ENCODE data around the gene CASP2.
A peak's percentile ranks its signal among the peaks of the same experiment; 100 is the strongest.

Gene CASP2

GRCh38 chr7:143285470-143285778 lies 2.7 kb upstream of the CASP2 start:
- Histone ChIP-seq H3K79me2 (no peaks in the 10 kb centered on the region), H3K4me1 (peaks cover 7% of the 10 kb centered on the region), H3K27ac (peak overlapping the region; percentile 57), H2AFZ (peak overlapping the region; percentile 71), H3K36me3 (ENCODE audit: control insufficient read depth, insufficient read depth, low read length) (no peaks in the 10 kb centered on the region), H3K4me2 (ENCODE audit: low read length) (peak overlapping the region; percentile 83), H3K4me3 (ENCODE audit: low read depth, low read length) (peak overlapping the region; percentile 41), H3K27me3 (ENCODE audit: control insufficient read depth, insufficient read depth, low read length) (no peaks in the 10 kb centered on the region), H3K9me3 (ENCODE audit: control insufficient read depth, low read length) (no peaks in the 10 kb centered on the region), H3K9ac (no peak overlapping the region)
- no peak for TF ChIP-seq CTCF (IDR thresholded peaks at IDR 0.05)

DNA sequence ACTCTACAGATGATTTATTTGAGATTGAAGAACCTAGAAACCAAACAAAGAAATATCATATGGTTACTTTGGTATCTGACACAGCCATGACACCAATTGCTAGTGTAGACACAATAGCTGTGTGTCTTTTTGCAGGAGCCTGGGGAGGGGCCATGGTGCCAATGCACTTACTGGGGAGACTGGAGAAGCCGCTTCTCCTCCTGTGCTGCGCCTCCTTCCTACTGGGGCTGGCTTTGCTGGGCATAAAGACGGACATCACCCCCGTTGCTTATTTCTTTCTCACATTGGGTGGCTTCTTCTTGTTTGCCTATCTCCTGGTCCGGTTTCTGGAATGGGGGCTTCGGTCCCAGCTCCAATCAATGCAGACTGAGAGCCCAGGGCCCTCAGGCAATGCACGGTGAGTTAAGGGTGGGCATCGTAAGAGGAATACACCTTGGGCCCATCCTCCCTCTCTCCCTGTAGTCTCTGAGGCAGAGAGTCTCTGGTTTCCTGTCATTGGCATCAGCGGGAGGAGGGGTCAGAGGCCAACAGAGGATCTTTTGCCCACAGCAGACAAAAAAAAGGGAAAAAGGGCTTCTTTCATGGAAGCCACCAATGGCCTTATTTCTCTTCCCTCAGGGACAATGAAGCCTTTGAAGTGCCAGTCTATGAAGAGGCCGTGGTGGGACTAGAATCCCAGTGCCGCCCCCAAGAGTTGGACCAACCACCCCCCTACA lies 2.2 kb upstream of the CASP2 start:
- Histone ChIP-seq H3K79me2 (no peaks in the 10 kb centered on the region), H3K36me3 (ENCODE audit: control insufficient read depth, insufficient read depth, low read length) (no peaks in the 10 kb centered on the region), H2AFZ (peak overlapping the region; percentile 71), H3K9ac (no peak overlapping the region), H3K27me3 (ENCODE audit: control insufficient read depth, insufficient read depth, low read length) (no peaks in the 10 kb centered on the region), H3K27ac (no peak overlapping the region), H3K9me3 (ENCODE audit: control insufficient read depth, low read length) (no peaks in the 10 kb centered on the region), H3K4me1 (peaks cover 7% of the 10 kb centered on the region), H3K4me2 (ENCODE audit: low read length) (no peak overlapping the region), H3K4me3 (ENCODE audit: low read depth, low read length) (no peak overlapping the region)
- TF ChIP-seq CTCF (IDR thresholded peaks at IDR 0.05): no peak

DNA sequence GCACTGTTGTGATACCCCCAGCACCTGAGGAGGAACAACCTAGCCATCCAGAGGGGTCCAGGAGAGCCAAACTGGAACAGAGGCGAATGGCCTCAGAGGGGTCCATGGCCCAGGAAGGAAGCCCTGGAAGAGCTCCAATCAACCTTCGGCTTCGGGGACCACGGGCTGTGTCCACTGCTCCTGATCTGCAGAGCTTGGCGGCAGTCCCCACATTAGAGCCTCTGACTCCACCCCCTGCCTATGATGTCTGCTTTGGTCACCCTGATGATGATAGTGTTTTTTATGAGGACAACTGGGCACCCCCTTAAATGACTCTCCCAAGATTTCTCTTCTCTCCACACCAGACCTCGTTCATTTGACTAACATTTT lies 1.6 kb upstream of the CASP2 start:
- Histone ChIP-seq H3K4me2 (ENCODE audit: low read length) (no peak overlapping the region), H3K27me3 (ENCODE audit: control insufficient read depth, insufficient read depth, low read length) (no peaks in the 10 kb centered on the region), H3K4me3 (ENCODE audit: low read depth, low read length) (no peak overlapping the region), H3K27ac (no peak overlapping the region), H3K79me2 (no peaks in the 10 kb centered on the region), H3K9me3 (ENCODE audit: control insufficient read depth, low read length) (no peaks in the 10 kb centered on the region), H3K9ac (no peak overlapping the region), H3K36me3 (ENCODE audit: control insufficient read depth, insufficient read depth, low read length) (no peaks in the 10 kb centered on the region), H3K4me1 (peaks cover 7% of the 10 kb centered on the region), H2AFZ (no peak overlapping the region)
- no peak for TF ChIP-seq CTCF (IDR thresholded peaks at IDR 0.05)

DNA sequence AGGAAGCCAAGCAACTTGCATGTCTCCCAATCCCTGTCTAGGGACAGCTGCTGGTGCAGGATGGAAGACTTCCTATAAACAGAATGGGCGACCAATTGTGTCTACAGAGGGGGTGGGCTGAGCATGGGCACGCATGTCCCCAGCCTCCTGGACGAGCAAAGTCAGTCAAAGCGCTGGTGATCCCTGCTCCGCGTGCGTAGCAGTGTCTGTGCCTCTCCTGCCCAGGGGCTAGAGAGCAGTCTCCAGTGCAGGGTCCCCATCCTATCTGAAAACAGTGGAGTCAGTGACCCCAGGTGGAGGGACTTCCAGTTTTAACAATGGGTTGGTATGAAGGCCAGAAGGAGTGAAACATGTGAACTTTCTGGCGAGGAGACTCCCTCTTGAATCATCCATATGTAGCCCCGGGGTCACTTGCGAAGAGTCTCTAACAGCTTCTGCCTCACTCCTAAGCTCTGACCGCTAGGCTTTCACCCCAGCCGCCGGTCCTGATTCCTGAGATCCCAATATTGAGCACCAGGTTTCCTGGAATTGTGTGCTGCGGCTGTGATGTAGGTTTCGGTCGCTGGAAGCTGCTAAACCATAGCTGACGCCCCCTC lies 714 bp upstream of the CASP2 start:
- no peak for TF ChIP-seq CTCF (IDR thresholded peaks at IDR 0.05)
- peak overlapping the region; percentile 83 for H3K4me2 ChIP-seq (ENCODE audit: low read length)
- no peaks in the 10 kb centered on the region for H3K9me3 ChIP-seq (ENCODE audit: control insufficient read depth, low read length)
- peak overlapping the region; percentile 63 for H3K27ac ChIP-seq
- H3K4me3 ChIP-seq (ENCODE audit: low read depth, low read length): peak overlapping the region; percentile 79
- H3K79me2 ChIP-seq: no peaks in the 10 kb centered on the region
- peaks cover 7% of the 10 kb centered on the region for H3K4me1 ChIP-seq
- H2AFZ ChIP-seq: peak overlapping the region; percentile 97
- no peak overlapping the region for H3K9ac ChIP-seq
- no peaks in the 10 kb centered on the region for H3K27me3 ChIP-seq (ENCODE audit: control insufficient read depth, insufficient read depth, low read length)
- no peaks in the 10 kb centered on the region for H3K36me3 ChIP-seq (ENCODE audit: control insufficient read depth, insufficient read depth, low read length)

DNA sequence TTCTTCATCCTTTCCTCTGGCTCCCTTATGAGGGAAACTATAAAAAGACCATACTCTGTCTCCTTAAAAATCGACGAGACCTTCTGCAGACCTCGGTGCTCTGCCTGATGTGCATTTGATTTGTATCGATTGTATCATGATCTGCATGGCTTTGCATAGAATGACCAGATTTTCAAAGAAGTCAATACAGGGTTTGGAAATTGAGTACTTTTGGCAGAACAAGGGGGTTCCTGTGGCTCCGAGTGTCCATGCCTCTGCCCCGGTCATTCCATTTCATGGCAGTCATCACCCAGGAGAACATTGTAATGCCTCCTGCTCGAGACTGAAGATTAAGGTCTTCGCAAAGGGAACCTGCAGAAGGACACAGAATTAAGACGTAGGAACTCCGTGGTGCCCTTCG lies 685 bp downstream of the CASP2 start:
- peaks cover 7% of the 10 kb centered on the region for H3K4me1 ChIP-seq
- H3K4me3 ChIP-seq (ENCODE audit: low read depth, low read length): peak overlapping the region; percentile 79
- no peak for TF ChIP-seq CTCF (IDR thresholded peaks at IDR 0.05)

More for the DNA sequence above, 685 bp downstream of the CASP2 start:
- H2AFZ ChIP-seq: peak overlapping the region; percentile 97
- H3K79me2 ChIP-seq: no peaks in the 10 kb centered on the region
- no peaks in the 10 kb centered on the region for H3K9me3 ChIP-seq (ENCODE audit: control insufficient read depth, low read length)
- H3K36me3 ChIP-seq (ENCODE audit: control insufficient read depth, insufficient read depth, low read length): no peaks in the 10 kb centered on the region
- peak overlapping the region; percentile 51 for H3K4me2 ChIP-seq (ENCODE audit: low read length)
- H3K27ac ChIP-seq: peak overlapping the region; percentile 79
- peak overlapping the region; percentile 70 for H3K9ac ChIP-seq
- H3K27me3 ChIP-seq (ENCODE audit: control insufficient read depth, insufficient read depth, low read length): no peaks in the 10 kb centered on the region
